ENCODE data around the gene PDCD10.

Gene PDCD10

GRCh38 chr3:167723872-167724271 lies 10.8 kb downstream of the PDCD10 start:
- no peak for DNase-seq (ENCODE audit: low read depth)
- H3K4me3 ChIP-seq (ENCODE audit: low read depth, low read length), result no peak overlapping the region
- TF ChIP-seq MYC (IDR thresholded peaks at IDR 0.05; ENCODE audit: low read depth, low read length) (no peak), POLR2A (IDR thresholded peaks at IDR 0.05; ENCODE audit: extremely low read depth, insufficient read length) (no peak), CTCF (IDR thresholded peaks at IDR 0.05; ENCODE audit: low read depth, low read length) (no peak), MAX (IDR thresholded peaks at IDR 0.05; ENCODE audit: low read depth, low read length) (no peak)

GRCh38 chr3:167723025-167723512 lies 11.6 kb downstream of the PDCD10 start:
- H3K4me3 ChIP-seq (ENCODE audit: low read depth, low read length), result no peak overlapping the region
- no peak for DNase-seq (ENCODE audit: low read depth)
- TF ChIP-seq POLR2A (IDR thresholded peaks at IDR 0.05; ENCODE audit: extremely low read depth, insufficient read length) (no peak), MYC (IDR thresholded peaks at IDR 0.05; ENCODE audit: low read depth, low read length) (no peak), CTCF (IDR thresholded peaks at IDR 0.05; ENCODE audit: low read depth, low read length) (no peak), MAX (IDR thresholded peaks at IDR 0.05; ENCODE audit: low read depth, low read length) (no peak)

GRCh38 chr3:167718582-167718981 lies 16.1 kb downstream of the PDCD10 start:
- no peak overlapping the region for H3K4me3 ChIP-seq (ENCODE audit: low read depth, low read length)
- DNase-seq (ENCODE audit: low read depth), result no peak
- no peak for TF ChIP-seq MYC (IDR thresholded peaks at IDR 0.05; ENCODE audit: low read depth, low read length)
- no peak for TF ChIP-seq CTCF (IDR thresholded peaks at IDR 0.05; ENCODE audit: low read depth, low read length)
- no peak for TF ChIP-seq MAX (IDR thresholded peaks at IDR 0.05; ENCODE audit: low read depth, low read length)
- TF ChIP-seq POLR2A (IDR thresholded peaks at IDR 0.05; ENCODE audit: extremely low read depth, insufficient read length), result no peak

GRCh38 chr3:167716920-167717319 lies 17.8 kb downstream of the PDCD10 start:
- DNase-seq (ENCODE audit: low read depth), result no peak
- no peak overlapping the region for H3K4me3 ChIP-seq (ENCODE audit: low read depth, low read length)
- no peak for TF ChIP-seq MAX (IDR thresholded peaks at IDR 0.05; ENCODE audit: low read depth, low read length)
- no peak for TF ChIP-seq POLR2A (IDR thresholded peaks at IDR 0.05; ENCODE audit: extremely low read depth, insufficient read length)
- TF ChIP-seq MYC (IDR thresholded peaks at IDR 0.05; ENCODE audit: low read depth, low read length), result no peak
- no peak for TF ChIP-seq CTCF (IDR thresholded peaks at IDR 0.05; ENCODE audit: low read depth, low read length)

GRCh38 chr3:167714871-167715270 lies 19.8 kb downstream of the PDCD10 start:
- no peak overlapping the region for H3K4me3 ChIP-seq (ENCODE audit: low read depth, low read length)
- TF ChIP-seq MAX (IDR thresholded peaks at IDR 0.05; ENCODE audit: low read depth, low read length) (no peak), POLR2A (IDR thresholded peaks at IDR 0.05; ENCODE audit: extremely low read depth, insufficient read length) (no peak)

GRCh38 chr3:167712445-167712844 lies 22.2 kb downstream of the PDCD10 start:
- no peak for DNase-seq (ENCODE audit: low read depth)
- H3K4me3 ChIP-seq (ENCODE audit: low read depth, low read length), result no peak overlapping the region
- TF ChIP-seq CTCF (IDR thresholded peaks at IDR 0.05; ENCODE audit: low read depth, low read length), result no peak
- TF ChIP-seq MYC (IDR thresholded peaks at IDR 0.05; ENCODE audit: low read depth, low read length), result no peak
- TF ChIP-seq MAX (IDR thresholded peaks at IDR 0.05; ENCODE audit: low read depth, low read length), result no peak
- TF ChIP-seq POLR2A (IDR thresholded peaks at IDR 0.05; ENCODE audit: extremely low read depth, insufficient read length), result no peak

More at GRCh38 chr3:167714871-167715270, 19.8 kb downstream of the PDCD10 start:
- DNase-seq (ENCODE audit: low read depth), result no peak

Data from NB4 (cell line).